ENCODE results near the gene SMYD3.
"Not testable (repeated sequence)": the region's sequence is repeated elsewhere in the genome, so short reads cannot be mapped to it uniquely, and the experiment has no call there.

Gene SMYD3

GRCh38 chr1:245776694-245777332 is 730.3 kb downstream of the SMYD3 start (continued):
- TF ChIP-seq ZNF394 (tag by site-specific recombination; IDR thresholded peaks at IDR 0.05; ENCODE audit: borderline replicate concordance) (no peak), ZFHX2 (tag by site-specific recombination; conservative IDR thresholded peaks at IDR 0.05) (no peak), ZNF596 (tag by site-specific recombination; IDR thresholded peaks at IDR 0.05) (no peak), ZNF776 (tag by site-specific recombination; IDR thresholded peaks at IDR 0.05; ENCODE audit: borderline replicate concordance) (no peak), ZNF670 (tag by site-specific recombination; IDR thresholded peaks at IDR 0.05; ENCODE audit: low read depth) (no peak), ZNF48 (tag by site-specific recombination; IDR thresholded peaks at IDR 0.05) (no peak), ZIC2 (tag by site-specific recombination; IDR thresholded peaks at IDR 0.05) (no peak), ZFP3 (tag by site-specific recombination; IDR thresholded peaks at IDR 0.05; ENCODE audit: low read depth) (no peak), ZBTB17 (tag by site-specific recombination; IDR thresholded peaks at IDR 0.05) (no peak), ZNF10 (tag by site-specific recombination; IDR thresholded peaks at IDR 0.05) (no peak)
- TF ChIP-seq, protein P1, sequence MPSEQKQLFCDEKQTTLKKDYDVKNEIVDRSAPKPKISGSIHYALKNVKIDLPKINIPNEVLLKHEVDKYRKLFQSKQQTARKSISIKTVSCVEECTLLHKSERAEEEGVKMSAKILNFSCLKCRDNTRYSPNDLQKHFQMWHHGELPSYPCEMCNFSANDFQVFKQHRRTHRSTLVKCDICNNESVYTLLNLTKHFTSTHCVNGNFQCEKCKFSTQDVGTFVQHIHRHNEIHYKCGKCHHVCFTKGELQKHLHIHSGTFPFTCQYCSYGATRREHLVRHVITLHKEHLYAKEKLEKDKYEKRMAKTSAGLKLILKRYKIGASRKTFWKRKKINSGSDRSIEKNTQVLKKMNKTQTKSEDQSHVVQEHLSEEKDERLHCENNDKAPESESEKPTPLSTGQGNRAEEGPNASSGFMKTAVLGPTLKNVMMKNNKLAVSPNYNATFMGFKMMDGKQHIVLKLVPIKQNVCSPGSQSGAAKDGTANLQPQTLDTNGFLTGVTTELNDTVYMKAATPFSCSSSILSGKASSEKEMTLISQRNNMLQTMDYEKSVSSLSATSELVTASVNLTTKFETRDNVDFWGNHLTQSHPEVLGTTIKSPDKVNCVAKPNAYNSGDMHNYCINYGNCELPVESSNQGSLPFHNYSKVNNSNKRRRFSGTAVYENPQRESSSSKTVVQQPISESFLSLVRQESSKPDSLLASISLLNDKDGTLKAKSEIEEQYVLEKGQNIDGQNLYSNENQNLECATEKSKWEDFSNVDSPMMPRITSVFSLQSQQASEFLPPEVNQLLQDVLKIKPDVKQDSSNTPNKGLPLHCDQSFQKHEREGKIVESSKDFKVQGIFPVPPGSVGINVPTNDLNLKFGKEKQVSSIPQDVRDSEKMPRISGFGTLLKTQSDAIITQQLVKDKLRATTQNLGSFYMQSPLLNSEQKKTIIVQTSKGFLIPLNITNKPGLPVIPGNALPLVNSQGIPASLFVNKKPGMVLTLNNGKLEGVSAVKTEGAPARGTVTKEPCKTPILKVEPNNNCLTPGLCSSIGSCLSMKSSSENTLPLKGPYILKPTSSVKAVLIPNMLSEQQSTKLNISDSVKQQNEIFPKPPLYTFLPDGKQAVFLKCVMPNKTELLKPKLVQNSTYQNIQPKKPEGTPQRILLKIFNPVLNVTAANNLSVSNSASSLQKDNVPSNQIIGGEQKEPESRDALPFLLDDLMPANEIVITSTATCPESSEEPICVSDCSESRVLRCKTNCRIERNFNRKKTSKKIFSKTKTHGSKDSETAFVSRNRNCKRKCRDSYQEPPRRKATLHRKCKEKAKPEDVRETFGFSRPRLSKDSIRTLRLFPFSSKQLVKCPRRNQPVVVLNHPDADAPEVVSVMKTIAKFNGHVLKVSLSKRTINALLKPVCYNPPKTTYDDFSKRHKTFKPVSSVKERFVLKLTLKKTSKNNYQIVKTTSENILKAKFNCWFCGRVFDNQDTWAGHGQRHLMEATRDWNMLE (tag by site-specific recombination; conservative IDR thresholded peaks at IDR 0.05; ENCODE audit: low read depth), result no peak
- TF ChIP-seq, protein P2, sequence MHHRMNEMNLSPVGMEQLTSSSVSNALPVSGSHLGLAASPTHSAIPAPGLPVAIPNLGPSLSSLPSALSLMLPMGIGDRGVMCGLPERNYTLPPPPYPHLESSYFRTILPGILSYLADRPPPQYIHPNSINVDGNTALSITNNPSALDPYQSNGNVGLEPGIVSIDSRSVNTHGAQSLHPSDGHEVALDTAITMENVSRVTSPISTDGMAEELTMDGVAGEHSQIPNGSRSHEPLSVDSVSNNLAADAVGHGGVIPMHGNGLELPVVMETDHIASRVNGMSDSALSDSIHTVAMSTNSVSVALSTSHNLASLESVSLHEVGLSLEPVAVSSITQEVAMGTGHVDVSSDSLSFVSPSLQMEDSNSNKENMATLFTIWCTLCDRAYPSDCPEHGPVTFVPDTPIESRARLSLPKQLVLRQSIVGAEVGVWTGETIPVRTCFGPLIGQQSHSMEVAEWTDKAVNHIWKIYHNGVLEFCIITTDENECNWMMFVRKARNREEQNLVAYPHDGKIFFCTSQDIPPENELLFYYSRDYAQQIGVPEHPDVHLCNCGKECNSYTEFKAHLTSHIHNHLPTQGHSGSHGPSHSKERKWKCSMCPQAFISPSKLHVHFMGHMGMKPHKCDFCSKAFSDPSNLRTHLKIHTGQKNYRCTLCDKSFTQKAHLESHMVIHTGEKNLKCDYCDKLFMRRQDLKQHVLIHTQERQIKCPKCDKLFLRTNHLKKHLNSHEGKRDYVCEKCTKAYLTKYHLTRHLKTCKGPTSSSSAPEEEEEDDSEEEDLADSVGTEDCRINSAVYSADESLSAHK (tag by site-specific recombination; IDR thresholded peaks at IDR 0.05), result no peak

DNA sequence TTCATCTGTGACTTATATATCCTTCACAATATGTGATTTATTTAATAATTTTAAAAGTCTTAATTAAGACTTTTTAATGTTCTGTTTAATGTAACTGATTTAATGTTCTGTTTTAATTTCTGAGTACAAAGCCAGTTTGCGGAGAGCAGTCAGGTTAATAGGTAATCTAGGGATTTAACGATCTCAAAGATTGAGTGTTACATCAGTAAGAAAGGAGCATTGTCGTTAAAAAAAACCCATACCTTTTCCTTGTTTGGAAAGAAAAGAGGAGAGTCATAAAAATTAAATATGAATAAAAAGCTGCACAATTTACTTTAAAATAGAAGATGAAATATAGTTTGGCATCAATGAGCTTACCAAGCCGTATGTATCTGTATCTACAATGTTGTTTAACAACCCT is 730.9 kb downstream of the SMYD3 start:
- Histone ChIP-seq H3K27ac (ENCODE audit: extremely low read depth, low read depth, low read length) (no peak overlapping the region), H3K4me1 (ENCODE audit: control insufficient read depth, insufficient read depth, low read length) (no peaks in the 10 kb centered on the region), H3K36me3 (ENCODE audit: control insufficient read depth in 2 of 2, insufficient read depth in 1 of 2, low read length in 2 of 2) (no peaks in the 10 kb centered on the region), H3K9me3 (ENCODE audit: control insufficient read depth, insufficient read depth, low read depth, low read length) (no peaks in the 10 kb centered on the region), H3K4me3 (ENCODE audit: low read depth, low read length) (no peak overlapping the region)
- TF ChIP-seq GLIS2 (tag by site-specific recombination; IDR thresholded peaks at IDR 0.05), result no peak
- no peak for TF ChIP-seq ZNF624 (tag by site-specific recombination; IDR thresholded peaks at IDR 0.05)
- TF ChIP-seq ZNF350 (tag by site-specific recombination; IDR thresholded peaks at IDR 0.05), result no peak
- ChIA-PET POLR2A (no interaction called here), CTCF (no interaction called here)

GRCh38 chr1:245774931-245775330 is 732.1 kb downstream of the SMYD3 start:
- POLR2A ChIA-PET; H3K36me3 ChIP-seq (ENCODE audit: control insufficient read depth in 2 of 2, insufficient read depth in 1 of 2, low read length in 2 of 2); H3K9me3 ChIP-seq (ENCODE audit: control insufficient read depth, insufficient read depth, low read depth, low read length); H3K4me3 ChIP-seq (ENCODE audit: low read depth, low read length); H3K27ac ChIP-seq (ENCODE audit: extremely low read depth, low read depth, low read length); H3K4me1 ChIP-seq (ENCODE audit: control insufficient read depth, insufficient read depth, low read length); CTCF ChIA-PET: not testable (repeated sequence)
